Activated CD4-positive, alpha-beta T cell treated with anti-CD3 and anti-CD28 coated beads for 48 hours (primary cell): Measurements from ENCODE around the gene INPP4B.
"Not testable (repeated sequence)": the region's sequence is repeated elsewhere in the genome, so short reads cannot be mapped to it uniquely, and the experiment has no call there.

ENCODE experiments used
- DNase-seq: peaks from one replicate; pipeline ENCODE4 v3.0.0-alpha.2; 2020

INPP4B gene

DNA sequence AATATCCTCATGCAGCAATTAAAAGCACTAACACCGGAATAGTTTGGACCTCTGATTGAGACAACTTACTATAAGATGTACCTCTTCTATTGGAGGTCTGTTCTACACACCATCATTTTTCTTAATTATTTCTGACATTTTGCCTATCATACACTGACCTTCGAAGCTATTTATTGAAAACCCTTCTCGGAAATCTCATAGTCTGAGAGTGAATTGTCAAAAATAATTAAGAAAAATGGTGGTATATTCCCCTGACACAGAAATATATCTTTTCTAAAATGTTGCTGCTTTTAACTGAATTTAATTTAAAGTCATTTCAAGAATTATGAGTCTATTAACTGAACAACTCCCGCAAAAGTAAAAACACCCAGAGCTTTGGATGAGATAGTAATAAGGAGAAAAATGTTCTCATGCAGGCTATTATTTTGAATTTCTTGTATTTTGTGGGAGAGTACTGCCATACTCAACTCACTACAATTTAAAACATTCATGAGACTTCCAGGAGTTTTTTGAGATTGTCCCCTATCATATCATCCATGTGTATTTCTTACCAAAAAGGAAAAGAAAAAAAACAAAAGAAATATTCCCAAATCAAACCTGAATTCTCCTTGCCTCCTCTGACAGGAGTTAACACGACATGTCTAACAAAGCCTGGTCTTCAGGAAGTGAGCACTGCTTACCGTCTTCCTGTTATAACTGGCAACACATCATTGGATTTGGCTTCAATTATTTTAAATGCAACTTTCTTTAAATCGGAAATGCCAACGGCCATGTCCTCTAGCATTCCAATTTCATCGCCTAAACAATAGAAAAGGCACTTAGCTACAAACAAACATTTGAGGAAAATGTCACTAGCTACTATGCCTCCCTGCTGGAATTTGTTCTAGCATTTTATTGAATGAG, 724.4 kb downstream of the INPP4B start:
- DNase-seq: no peak

- no peak for DNase-seq
Observed at GRCh38 chr4:142120921-142121320, 725.2 kb downstream of the INPP4B start.

DNA sequence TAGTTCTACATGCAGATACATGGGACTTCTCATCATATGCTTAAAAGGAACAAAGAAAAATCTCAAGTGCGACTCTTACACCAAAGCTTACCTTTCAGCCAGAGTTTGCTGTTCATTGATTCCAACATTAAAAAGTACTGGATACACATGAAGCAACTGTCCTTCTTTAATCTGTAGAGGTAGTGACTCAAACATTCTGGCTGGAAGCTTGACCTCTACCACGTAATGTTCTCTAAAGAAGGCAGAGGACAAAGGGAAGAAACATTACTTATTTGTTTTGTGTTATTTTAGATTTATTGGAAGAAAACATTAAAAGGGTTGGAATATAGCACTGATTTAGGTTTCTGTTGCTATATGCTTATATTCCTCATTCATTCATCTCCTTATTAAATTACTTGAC, 733.6 kb downstream of the INPP4B start:
- no peak for DNase-seq

- DNase-seq: no peak
Observed at GRCh38 chr4:142110136-142110535, 736.0 kb downstream of the INPP4B start.

DNA sequence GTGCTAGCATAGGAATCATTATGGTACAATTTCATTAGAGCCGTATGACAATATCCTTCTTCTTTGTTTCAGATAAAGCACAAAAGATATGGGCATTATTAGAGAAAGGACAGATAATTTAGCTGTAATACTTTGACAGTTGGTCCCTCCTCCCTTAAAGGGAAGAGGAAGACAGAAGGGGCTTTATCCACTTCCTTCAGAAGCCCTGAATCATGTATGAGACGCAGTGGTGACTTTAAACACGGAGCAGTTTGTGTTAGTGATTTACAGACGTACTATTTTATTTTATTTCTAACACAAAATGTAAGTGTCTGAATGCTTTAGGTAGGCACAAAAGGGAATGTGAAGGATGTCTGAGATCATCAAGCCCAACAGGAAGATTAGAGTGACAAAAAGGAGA, 742.1 kb downstream of the INPP4B start:
- DNase-seq: no peak

GRCh38 chr4:142101401-142101800, 744.7 kb downstream of the INPP4B start:
- no peak for DNase-seq

GRCh38 chr4:142100941-142101340, 745.2 kb downstream of the INPP4B start:
- DNase-seq: no peak

DNA sequence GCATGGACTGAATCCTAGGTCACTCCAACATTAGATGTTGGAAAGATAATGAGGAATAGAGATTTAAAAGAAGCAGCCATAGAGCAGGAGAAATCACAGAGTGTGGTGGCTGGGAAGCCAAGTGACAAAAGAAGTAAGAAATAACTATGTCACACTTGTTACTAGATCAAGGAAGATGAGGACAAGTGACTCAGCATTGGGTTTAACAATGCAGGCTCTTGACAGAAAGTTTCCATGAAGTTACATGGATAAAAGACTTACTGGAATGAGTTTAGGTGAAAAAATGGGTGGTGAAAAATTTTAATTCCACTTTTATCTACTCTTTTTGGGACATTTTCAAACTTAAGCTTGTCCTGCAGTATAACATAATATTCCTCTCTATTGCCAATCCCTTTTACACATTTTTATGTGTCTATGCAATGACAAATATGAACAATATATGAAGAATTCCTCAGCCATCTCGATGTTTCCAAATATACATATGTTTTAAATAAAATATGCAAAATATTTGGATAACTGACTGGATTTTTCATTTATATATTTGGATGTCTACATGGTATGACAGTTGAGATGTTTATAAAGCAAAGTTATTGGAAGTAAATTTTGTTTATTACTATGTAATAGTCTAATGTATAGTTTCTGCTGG, 747.1 kb downstream of the INPP4B start:
- DNase-seq: no peak

DNA sequence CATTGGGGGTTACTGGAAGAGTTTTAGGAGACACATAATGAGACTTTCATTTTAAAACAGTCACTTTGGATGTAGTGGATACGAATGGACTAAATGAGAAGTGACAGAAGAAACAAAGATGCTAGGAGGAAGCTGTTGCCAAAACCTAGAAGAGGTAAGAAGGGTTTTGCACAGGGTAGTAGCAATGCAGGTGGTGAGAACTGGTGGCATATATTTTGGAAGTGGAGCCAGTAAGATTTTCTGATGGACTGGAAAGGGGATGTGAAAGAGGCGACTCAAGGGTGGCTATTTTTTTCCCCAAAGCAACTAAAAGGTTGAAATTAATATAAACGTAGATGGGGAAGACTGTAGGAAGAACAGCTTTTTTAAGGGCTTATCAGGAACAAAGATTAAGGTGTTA, 747.7 kb downstream of the INPP4B start:
- DNase-seq: no peak

- DNase-seq: no peak
Observed at GRCh38 chr4:142097015-142097414, 749.1 kb downstream of the INPP4B start.

- no peak for DNase-seq
Observed at GRCh38 chr4:142095886-142096605, 750.1 kb downstream of the INPP4B start.

GRCh38 chr4:142092941-142093340, 753.2 kb downstream of the INPP4B start:
- DNase-seq: no peak

DNA sequence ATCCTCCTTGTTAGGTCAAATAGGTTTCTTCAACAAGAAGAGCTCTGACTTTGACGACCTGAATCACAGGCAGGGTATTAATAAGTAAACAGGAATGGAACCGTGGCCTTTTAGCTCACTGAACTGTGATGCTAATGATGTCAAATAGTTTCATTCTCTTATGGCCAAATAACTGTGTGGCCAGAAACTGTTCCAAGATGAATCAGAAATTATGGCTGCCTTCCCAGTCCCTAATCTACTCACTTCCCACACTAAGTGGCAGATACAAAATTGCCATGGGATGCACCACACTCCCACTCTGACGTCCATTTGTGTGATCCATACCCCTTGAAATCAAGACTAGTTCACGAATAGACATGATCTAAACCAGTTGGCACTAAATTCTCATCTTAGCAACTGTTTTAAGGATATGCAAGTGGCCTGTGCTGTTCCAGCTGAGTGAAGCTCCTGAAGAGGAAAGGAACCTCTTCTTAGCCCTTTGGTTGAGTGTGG, 754.4 kb downstream of the INPP4B start:
- DNase-seq: no peak

DNA sequence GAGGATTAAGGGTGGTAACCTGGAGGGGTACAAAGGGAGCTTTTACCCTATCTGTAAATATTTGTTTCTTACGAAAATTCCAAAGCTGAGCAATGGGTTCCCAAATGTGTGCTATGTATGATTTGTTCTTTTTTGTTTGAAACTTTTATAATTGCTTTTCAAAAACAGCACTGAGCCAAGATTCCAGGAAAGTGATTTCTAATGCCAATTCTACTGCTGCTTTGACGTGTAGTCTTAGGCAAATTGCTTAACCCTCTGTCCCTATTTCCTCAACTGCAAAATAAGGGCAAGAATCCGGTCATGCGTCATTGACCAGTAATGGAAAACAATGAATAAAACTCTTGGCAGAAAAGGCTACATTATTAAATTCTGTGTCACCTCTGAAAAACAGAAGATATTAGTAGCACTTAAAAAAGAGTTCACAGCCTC, 755.0 kb downstream of the INPP4B start:
- no peak for DNase-seq

DNA sequence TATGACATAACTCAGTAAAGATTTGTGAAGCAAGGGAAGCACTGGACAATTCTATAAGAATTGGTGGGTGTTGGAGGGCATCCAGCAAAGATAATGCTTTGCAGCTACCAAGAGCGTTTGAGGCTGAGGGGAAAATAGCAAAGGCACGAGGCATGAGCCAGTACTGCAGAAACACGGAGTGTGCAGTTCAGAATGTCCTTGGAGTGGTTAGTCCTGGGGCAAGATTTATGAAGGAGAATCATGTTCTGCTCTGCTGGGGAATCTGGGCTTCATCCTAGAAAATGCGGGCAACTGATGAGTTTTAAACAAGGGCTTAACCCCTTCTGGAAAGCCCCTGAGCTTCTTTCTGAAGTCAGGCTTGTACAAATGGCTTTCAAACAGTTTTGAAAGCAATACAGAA, 757.2 kb downstream of the INPP4B start:
- no peak for DNase-seq

GRCh38 chr4:142085513-142086292, 760.4 kb downstream of the INPP4B start:
- no peak for DNase-seq

GRCh38 chr4:142083264-142083663, 762.8 kb downstream of the INPP4B start:
- no peak for DNase-seq

DNA sequence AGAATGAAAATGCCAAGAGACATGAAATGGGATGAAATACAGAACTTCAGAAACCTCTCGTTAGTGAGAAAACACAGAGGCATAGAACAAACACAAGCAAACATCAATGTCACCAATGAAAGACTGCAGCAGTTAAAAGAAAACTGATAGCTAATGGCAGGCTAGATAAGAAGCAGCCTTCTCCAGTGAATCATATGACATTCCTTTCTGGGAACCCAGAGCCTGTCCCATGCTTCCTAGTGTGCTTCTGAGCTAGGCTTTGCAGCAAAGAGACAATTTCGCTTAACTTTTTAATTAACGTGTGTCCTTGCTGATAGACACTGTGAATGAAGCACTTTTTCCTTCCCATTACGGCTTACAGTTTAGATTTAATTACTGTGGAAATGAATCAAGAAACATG, 765.1 kb downstream of the INPP4B start:
- no peak for DNase-seq

GRCh38 chr4:142079959-142080358, 766.1 kb downstream of the INPP4B start:
- no peak for DNase-seq

DNA sequence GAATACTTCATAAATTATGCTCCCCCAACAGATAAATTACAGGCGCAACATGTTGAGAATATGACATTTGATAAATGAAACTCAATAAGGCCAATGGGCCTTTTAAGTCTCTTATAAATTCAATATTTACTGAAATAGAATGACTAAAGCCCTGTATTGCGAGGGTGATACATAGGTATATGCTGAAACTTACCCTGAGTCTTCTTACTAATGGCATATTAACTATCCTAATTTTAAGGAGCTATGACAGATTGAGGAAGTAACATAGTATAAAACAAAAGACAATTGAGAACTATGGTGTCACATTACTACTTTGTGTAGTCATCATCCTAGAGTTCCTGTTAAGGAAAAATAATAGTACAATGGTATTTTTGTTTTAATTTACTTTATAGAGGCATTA, 769.1 kb downstream of the INPP4B start:
- DNase-seq: no peak

GRCh38 chr4:142068304-142068703, 777.8 kb downstream of the INPP4B start:
- DNase-seq: not testable (repeated sequence)

- not testable (repeated sequence) for DNase-seq
Observed at GRCh38 chr4:142066562-142066961, 779.5 kb downstream of the INPP4B start.
